Activated CD8-positive, alpha-beta memory T cell treated with anti-CD3 and anti-CD28 coated beads, Interleukin-2, amount 50 U/mL, for 1 hour (primary cell): ENCODE data around the gene TMC5.
"Not testable (repeated sequence)": the region's sequence is repeated elsewhere in the genome, so short reads cannot be mapped to it uniquely, and the experiment has no call there.

Experiments used
- DNase-seq: peaks from one replicate; pipeline ENCODE4 v3.0.0-alpha.2; 2020; ENCODE audit errors: extremely low read depth

TMC5 gene

DNA sequence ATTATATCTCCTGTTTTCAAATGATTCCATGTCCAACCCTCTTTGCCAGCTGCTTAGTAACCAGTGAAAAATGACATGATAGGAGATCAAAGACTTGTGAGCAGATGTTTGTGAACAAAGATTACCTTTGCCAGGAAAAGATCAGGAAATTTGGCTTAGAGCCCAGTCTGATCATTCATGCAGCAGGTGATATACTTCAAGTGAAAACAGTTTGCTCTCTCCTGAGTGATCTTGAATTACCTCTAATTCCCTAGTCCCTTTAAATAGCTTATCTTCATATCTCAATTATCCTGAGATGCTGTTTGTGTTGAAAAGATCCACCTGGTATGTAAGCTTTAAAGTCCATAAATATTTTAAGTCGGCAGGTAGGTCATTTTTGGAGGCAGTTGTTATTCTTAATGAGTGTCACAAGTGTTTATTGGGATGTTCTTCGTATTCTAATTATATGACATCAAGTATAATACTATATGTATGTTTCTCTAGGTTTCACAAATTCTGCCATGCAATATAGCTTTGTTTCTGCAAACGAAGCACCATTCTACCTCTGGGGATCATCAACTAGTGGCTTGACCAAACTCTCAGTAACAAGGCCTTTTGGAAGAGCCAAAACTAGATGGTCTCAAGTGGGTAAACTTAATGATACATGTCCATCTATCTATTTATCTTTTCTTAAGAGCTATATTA is 124.6 kb downstream of the TMC5 start:
- no peak for DNase-seq

DNA sequence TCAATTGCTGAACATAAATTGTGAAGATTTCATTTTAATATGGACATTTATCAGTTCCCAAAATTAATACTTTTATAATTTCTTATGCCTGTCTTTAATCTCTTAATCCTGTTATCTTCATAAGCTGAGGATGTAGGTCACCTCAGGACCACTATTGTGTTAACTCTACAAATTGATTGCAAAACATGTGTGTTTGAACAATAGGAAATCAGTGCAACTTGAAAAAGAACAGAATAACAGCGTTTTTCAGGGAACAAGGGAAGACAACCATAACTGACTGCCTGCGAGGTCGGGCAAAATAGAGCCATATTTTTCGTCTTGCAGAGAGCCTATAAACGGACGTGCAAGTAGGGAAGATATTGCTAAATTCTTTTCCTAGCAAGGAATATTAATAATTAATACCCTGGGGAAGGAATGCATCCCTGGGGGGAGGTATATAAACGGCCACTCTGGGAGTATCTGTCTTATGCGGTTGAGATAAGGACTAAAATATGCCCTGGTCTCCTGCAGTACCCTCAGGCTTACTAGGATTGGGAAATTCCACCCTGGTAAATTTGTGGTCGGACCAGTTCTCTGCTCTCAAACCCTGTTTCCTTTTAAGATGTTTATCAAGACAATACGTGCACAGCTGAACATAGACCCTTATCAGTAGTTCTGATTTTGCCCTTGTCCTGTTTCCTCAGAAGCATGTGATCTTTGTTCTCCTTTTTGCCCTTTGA is 125.8 kb downstream of the TMC5 start:
- not testable (repeated sequence) for DNase-seq

GRCh38 chr16:19548144-19548543 is 130.5 kb downstream of the TMC5 start:
- DNase-seq = no peak
